Kidney (tissue), 14 donors: Measurements from ENCODE around the gene DNAH17. TPM values are rescaled to one million over a fixed set of nuclear protein-coding genes. Genes with fewer than 3 reads are reported as not detected.

Experiments
- DNase-seq, 5 donors: peaks; one replicate each; pipeline ENCODE4 v3.0.0-alpha.2; 2013 to 2020
- FAIRE-seq: peaks from 2 replicates; lab custom pipeline; 2012; peaks lifted over from hg19 to GRCh38; lab: Jason Lieb, UNC
- H3K27ac ChIP-seq, 2 donors: one replicate each; pipeline ENCODE4 v1.7.0; 2013; ENCODE audit warnings: low read depth in 2 of 2, low read length in 2 of 2, inconsistent platforms in 1 of 2
- H3K27me3 ChIP-seq: one replicate; pipeline ENCODE4 v1.7.1; 2013; ENCODE audit warnings: low read length, inconsistent platforms; ENCODE audit not compliant: control insufficient read depth, insufficient read depth
- H3K36me3 ChIP-seq, 3 donors: one replicate each; pipeline versions ENCODE4 v1.7.0 to v1.7.1; 2013; ENCODE audit warnings: low read length in 3 of 3, control low read depth in 1 of 3, inconsistent platforms in 1 of 3; ENCODE audit not compliant: insufficient read depth in 3 of 3, control insufficient read depth in 2 of 3
- H3K4me1 ChIP-seq, 3 donors: one replicate each; pipeline versions ENCODE4 v1.7.0 to v1.7.1; 2013; ENCODE audit warnings: low read length in 3 of 3, inconsistent platforms in 1 of 3, low read depth in 1 of 3; ENCODE audit not compliant: control insufficient read depth in 2 of 3, insufficient read depth in 2 of 3
- H3K4me3 ChIP-seq, 3 donors: one replicate each; pipeline versions ENCODE4 v1.7.0 to v1.8.1; 2013; ENCODE audit warnings: low read length in 3 of 3, control low read depth in 1 of 3, inconsistent platforms in 1 of 3
- H3K9ac ChIP-seq, 3 donors: one replicate each; pipeline versions ENCODE4 v1.7.0 to v1.7.1; 2013; ENCODE audit warnings: low read length in 3 of 3, control low read depth in 1 of 3, inconsistent platforms in 1 of 3
- H3K9me3 ChIP-seq, 3 donors: one replicate each; pipeline versions ENCODE4 v1.7.0 to v1.7.1; 2013; ENCODE audit warnings: low read length in 3 of 3, control low read depth in 1 of 3, inconsistent platforms in 1 of 3; ENCODE audit not compliant: control insufficient read depth in 2 of 3, insufficient read depth in 1 of 3
- CTCF ChIP-seq: IDR thresholded peaks from 3 replicates; pipeline ENCODE4 v1.5.1; 2012; ENCODE audit warnings: mild to moderate bottlenecking, moderate library complexity, borderline replicate concordance; ENCODE audit not compliant: insufficient read depth; ENCODE audit errors: extremely low read depth
- intact Hi-C: fragments of 100-400 bp; cut with DNase I; formaldehyde crosslinking; loops from one replicate; pipeline ENCODE4 v1.11.1; 2022
- polyA plus RNA-seq: library from polyadenylated mRNA; stranded (reverse); fragments of 350-450 nt; fragmentation: Illumina TruSeq; extraction: RNeasy Lipid Tissue Mini Kit (QIAGEN cat#74804); gene quantifications from one replicate; pipeline ENCODE4 v1.2.3, GENCODE V29; 2014; ENCODE audit warnings: low read depth, low replicate concordance; ENCODE audit not compliant: insufficient read depth
- total RNA-seq: library from RNA; stranded (reverse); fragmentation: NEBNext Ultra II Directional; extraction: Animal tissue kit (Norgen Biotek cat#: 25700); gene quantifications from one replicate; pipeline ENCODE4 v1.2.1, GENCODE V29; 2021
- donor health status: control.
- donor health status: control.
- donor health status: control.
- donor health status: control.
- donor health status: control.
- donor health status: DM: yes; HTN: yes; CAD: no.
- donor health status: Normal renal cell carcinoma (clear cell type).

Gene DNAH17
- total and polyA plus RNA-seq, 2 donors from 2014 or later: 0.09 to 0.17 TPM

GRCh38 chr17:78537217-78537860 is 39.9 kb downstream of the DNAH17 start:
- Histone ChIP-seq H3K4me1 (no peaks in the 10 kb centered on the region), H3K27ac (no peak overlapping the region), H3K9ac (no peak overlapping the region), H3K27me3 (no peaks in the 10 kb centered on the region), H3K9me3 (no peaks in the 10 kb centered on the region), H3K4me3 (no peak overlapping the region), H3K36me3 (no peaks in the 10 kb centered on the region)
- no peak for TF ChIP-seq CTCF
- DNase-seq: peak in 1 of 5 donors; percentile 40
- FAIRE-seq: no peak
- intact Hi-C loops: no loop called here

GRCh38 chr17:78535273-78536197 is 41.7 kb downstream of the DNAH17 start:
- no peak for FAIRE-seq
- no peak for TF ChIP-seq CTCF
- DNase-seq: peak in 2 of 5 donors; percentile 18 to 22
- Histone ChIP-seq H3K27ac (no peak overlapping the region), H3K36me3 (no peaks in the 10 kb centered on the region), H3K27me3 (no peaks in the 10 kb centered on the region), H3K4me1 (no peaks in the 10 kb centered on the region), H3K4me3 (no peak overlapping the region), H3K9me3 (no peaks in the 10 kb centered on the region), H3K9ac (no peak overlapping the region)
- intact Hi-C loops: no loop called here

GRCh38 chr17:78534492-78535272 is 42.5 kb downstream of the DNAH17 start:
- FAIRE-seq (no peak), DNase-seq (peak in 1 of 5 donors; percentile 71)
- Histone ChIP-seq H3K27me3 (no peaks in the 10 kb centered on the region), H3K4me3 (no peak overlapping the region), H3K9ac (no peak overlapping the region), H3K4me1 (no peaks in the 10 kb centered on the region), H3K27ac (no peak overlapping the region), H3K36me3 (no peaks in the 10 kb centered on the region), H3K9me3 (no peaks in the 10 kb centered on the region)
- intact Hi-C loops: no loop called here
- TF ChIP-seq CTCF: no peak
